Bronchial epithelial cell (primary cell): Measurements from ENCODE around the gene ZNF592. TPM values are rescaled to one million over a fixed set of nuclear protein-coding genes. Genes with fewer than 3 reads are reported as not detected.

Experiments
- DNase-seq: peaks from one replicate; pipeline ENCODE4 v3.0.0-alpha.2; 2010; ENCODE audit warnings: low read depth
- FAIRE-seq: peaks from 2 replicates; lab custom pipeline; 2011; peaks lifted over from hg19 to GRCh38; lab: Jason Lieb, UNC
- H3K27me3 ChIP-seq: 2 replicates; pipeline ENCODE4 v1.5.1; 2011; ENCODE audit warnings: low read length; ENCODE audit not compliant: control insufficient read depth, insufficient read depth
- H3K36me3 ChIP-seq: 2 replicates; pipeline ENCODE4 v1.5.1; 2011; ENCODE audit warnings: low read length; ENCODE audit not compliant: control insufficient read depth, insufficient read depth
- H3K4me3 ChIP-seq: 2 replicates; pipeline ENCODE4 v1.5.1; 2011; ENCODE audit warnings: mild to moderate bottlenecking, low read depth, low read length, control low read depth
- total RNA-seq: library from RNA; depleted of rRNA; stranded (reverse); fragments of >200 nt; gene quantifications from 2 replicates; pipeline ENCODE4 v1.2.1, GENCODE V29; 2014
- TF ChIP-seq, protein P1 (sequence below): IDR thresholded peaks from 2 replicates; pipeline ENCODE4 v1.5.1; 2011; ENCODE audit warnings: mild to moderate bottlenecking, moderate library complexity, low read length, control low read depth, inconsistent platforms; ENCODE audit not compliant: insufficient read depth, severe bottlenecking

Gene ZNF592
- total RNA-seq, 1 donor from 2014 or later: 2.6 TPM

DNA sequence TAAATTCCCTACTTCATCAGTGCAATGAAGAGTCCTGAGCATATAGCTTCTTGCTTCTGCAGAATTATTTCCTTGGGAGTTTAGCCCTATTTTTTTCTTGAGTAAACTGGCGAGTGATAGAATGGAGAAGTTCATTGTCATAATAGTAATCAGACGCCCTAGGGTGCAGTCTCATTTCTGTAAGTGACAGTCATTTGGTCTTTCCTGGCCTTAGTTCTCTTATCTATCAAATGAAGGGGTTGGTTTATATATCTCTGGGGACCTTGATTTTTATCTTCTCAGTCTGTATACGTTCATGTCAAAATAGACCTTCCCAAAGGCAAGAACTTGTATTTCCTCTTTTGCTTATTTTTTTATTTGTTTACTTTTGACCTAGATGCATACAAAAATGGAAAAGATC, 58.8 kb downstream of the ZNF592 start:
- no peak overlapping the region for H3K4me3 ChIP-seq
- DNase-seq (no peak), FAIRE-seq (no peak)
- TF ChIP-seq, protein P1, sequence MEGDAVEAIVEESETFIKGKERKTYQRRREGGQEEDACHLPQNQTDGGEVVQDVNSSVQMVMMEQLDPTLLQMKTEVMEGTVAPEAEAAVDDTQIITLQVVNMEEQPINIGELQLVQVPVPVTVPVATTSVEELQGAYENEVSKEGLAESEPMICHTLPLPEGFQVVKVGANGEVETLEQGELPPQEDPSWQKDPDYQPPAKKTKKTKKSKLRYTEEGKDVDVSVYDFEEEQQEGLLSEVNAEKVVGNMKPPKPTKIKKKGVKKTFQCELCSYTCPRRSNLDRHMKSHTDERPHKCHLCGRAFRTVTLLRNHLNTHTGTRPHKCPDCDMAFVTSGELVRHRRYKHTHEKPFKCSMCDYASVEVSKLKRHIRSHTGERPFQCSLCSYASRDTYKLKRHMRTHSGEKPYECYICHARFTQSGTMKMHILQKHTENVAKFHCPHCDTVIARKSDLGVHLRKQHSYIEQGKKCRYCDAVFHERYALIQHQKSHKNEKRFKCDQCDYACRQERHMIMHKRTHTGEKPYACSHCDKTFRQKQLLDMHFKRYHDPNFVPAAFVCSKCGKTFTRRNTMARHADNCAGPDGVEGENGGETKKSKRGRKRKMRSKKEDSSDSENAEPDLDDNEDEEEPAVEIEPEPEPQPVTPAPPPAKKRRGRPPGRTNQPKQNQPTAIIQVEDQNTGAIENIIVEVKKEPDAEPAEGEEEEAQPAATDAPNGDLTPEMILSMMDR: no peak
- no peaks in the 10 kb centered on the region for H3K27me3 ChIP-seq
- H3K36me3 ChIP-seq: peaks cover 6% of the 10 kb centered on the region

DNA sequence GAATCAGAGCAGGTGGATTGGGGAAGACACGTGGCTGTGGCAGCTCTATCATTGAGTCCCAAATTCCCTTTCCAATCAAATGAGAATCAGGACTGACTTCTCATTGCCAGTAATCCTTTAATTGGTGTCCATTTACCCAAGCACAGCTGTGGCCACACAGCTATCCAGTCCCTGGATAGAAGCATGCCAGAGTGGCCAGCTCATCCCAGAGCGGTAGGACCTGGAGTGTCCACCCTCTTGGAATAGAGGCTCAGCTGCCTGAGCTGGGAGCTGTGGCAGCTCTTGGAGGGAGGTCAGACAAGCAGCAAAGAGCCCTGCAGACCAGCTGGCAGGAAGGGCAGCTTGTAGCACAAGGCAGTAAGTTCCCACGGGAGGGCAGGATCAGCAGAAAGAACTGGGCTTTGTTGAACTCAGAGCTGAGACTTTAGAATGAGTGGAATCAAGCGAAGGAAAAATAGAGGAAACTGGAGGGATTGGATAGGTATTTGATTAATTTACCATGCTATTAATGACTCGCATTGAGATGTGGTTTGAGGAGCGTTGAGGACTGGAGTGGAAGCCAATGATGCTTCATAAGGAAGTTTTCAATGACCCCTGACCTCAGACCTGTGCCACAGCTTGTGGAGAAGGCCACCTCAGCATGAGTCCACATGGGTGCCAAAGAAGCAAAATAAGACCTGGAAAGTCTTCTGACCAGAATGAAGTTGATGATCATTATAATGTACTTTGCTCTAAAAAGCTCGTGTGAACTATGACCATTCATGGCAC, 61.9 kb downstream of the ZNF592 start:
- Histone ChIP-seq H3K36me3 (no peaks in the 10 kb centered on the region), H3K27me3 (no peaks in the 10 kb centered on the region), H3K4me3 (no peak overlapping the region)
- FAIRE-seq: no peak
- peak; percentile 26 for DNase-seq
- TF ChIP-seq, protein P1: no peak

DNA sequence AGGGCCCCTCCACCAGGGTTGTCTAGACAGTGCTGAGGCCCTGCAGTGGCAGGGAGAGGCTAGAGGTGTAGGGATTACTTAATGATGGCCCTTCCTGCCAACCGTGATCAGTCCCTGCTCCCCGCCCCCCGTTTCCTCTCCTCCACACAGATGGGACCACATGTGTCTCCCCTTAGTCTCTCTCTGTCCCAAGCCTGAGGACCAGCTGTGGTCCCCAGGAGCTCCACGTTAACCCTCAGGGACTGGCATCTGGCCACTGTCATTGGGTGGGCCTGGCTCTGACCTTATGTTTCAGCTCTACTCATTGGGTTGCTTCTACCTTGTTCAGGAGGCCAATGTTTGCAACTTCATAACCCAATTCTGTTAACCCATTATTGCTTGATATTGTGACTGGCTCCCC, 62.8 kb downstream of the ZNF592 start:
- H3K4me3 ChIP-seq: no peak overlapping the region
- no peak for DNase-seq
- TF ChIP-seq, protein P1: no peak
- H3K36me3 ChIP-seq: no peaks in the 10 kb centered on the region
- FAIRE-seq: no peak
- no peaks in the 10 kb centered on the region for H3K27me3 ChIP-seq

DNA sequence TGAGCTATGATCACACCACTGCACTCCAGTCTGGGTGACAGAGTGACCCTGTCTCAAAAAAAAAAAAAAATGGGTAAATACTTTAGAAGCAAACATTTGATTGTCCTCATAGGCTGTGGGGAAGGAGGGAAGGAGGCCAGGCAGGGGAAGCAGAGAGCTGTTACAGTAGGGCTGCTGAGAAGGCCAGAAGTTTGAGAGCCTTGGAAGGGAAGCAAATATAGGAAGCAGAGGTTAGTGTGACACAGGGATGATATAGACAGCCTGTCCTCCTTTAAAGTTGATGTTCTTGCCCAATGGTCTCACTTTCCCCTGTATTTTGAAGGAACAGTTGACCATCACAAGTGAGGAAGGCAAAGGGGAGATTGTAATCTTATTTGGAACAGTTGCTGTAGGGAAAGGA, 63.4 kb downstream of the ZNF592 start:
- no peak overlapping the region for H3K4me3 ChIP-seq
- H3K36me3 ChIP-seq: no peaks in the 10 kb centered on the region
- FAIRE-seq (no peak), DNase-seq (no peak)
- TF ChIP-seq, protein P1: no peak
- H3K27me3 ChIP-seq: no peaks in the 10 kb centered on the region

DNA sequence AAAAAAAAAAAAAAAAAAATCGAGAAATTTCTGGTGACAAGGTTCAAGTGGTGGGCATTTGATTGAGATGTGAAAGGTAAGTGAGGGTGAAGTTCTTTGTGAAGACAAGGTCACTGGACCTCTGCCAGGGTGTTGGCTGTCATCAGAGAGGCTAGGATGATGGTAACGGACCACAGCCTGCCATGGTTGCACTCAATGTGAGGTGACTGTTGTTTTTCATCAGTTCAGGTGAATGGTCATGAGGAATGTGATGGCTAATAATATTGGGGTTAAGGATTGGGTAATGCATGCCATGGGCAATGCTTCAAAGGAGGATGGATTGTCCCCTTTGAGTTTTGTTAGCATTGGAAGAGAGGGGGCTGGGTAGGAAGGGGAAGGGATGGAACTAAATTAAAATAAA, 64.5 kb downstream of the ZNF592 start:
- H3K36me3 ChIP-seq: no peaks in the 10 kb centered on the region
- H3K4me3 ChIP-seq: no peak overlapping the region
- no peaks in the 10 kb centered on the region for H3K27me3 ChIP-seq
- TF ChIP-seq, protein P1: no peak
- peak; percentile 2 for DNase-seq
- FAIRE-seq: peak; percentile 89

DNA sequence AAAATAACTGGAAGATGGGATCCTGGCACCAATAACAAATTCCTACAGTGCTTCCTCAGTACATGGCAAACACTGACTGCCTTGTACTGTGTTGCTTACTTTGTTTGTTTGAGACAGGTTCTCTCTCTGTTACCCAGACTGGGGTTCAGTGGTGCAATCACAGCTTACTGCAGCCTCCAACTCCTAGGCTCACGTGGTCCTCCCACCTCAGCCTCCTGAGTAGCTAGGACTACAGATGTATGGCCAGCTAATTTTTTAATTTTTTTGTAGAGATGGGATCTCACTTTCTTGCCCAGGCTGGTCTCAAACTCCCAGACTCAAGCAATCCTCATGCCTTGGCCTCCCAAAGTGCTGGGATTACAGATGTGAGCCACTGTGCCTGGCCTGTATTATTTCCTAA, 65.0 kb downstream of the ZNF592 start:
- DNase-seq (no peak), FAIRE-seq (no peak)
- TF ChIP-seq, protein P1: no peak

More for the DNA sequence above, 65.0 kb downstream of the ZNF592 start:
- Histone ChIP-seq H3K27me3 (no peaks in the 10 kb centered on the region), H3K4me3 (no peak overlapping the region), H3K36me3 (no peaks in the 10 kb centered on the region)
